Retinal pigment epithelial cell (primary cell): ENCODE results near the gene YIF1B.
A peak's percentile ranks its signal among the peaks of the same experiment; 100 is the strongest.
"Not testable (repeated sequence)": the region's sequence is repeated elsewhere in the genome, so short reads cannot be mapped to it uniquely, and the experiment has no call there.

Experiments
- DNase-seq: peaks from one replicate; pipeline ENCODE4 v3.0.0-alpha.2; 2010; ENCODE audit warnings: low read depth
- H3K4me3 ChIP-seq: 2 replicates; pipeline ENCODE4 v1.5.1; 2011; ENCODE audit warnings: mild to moderate bottlenecking, low read length, control low read depth, moderate library complexity
- TF ChIP-seq, protein P1 (sequence below): conservative IDR thresholded peaks from 2 replicates; pipeline ENCODE4 v1.5.1; 2011; ENCODE audit warnings: low read depth, low read length, control low read depth, inconsistent platforms

Gene YIF1B, protein sequence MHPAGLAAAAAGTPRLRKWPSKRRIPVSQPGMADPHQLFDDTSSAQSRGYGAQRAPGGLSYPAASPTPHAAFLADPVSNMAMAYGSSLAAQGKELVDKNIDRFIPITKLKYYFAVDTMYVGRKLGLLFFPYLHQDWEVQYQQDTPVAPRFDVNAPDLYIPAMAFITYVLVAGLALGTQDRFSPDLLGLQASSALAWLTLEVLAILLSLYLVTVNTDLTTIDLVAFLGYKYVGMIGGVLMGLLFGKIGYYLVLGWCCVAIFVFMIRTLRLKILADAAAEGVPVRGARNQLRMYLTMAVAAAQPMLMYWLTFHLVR

DNA sequence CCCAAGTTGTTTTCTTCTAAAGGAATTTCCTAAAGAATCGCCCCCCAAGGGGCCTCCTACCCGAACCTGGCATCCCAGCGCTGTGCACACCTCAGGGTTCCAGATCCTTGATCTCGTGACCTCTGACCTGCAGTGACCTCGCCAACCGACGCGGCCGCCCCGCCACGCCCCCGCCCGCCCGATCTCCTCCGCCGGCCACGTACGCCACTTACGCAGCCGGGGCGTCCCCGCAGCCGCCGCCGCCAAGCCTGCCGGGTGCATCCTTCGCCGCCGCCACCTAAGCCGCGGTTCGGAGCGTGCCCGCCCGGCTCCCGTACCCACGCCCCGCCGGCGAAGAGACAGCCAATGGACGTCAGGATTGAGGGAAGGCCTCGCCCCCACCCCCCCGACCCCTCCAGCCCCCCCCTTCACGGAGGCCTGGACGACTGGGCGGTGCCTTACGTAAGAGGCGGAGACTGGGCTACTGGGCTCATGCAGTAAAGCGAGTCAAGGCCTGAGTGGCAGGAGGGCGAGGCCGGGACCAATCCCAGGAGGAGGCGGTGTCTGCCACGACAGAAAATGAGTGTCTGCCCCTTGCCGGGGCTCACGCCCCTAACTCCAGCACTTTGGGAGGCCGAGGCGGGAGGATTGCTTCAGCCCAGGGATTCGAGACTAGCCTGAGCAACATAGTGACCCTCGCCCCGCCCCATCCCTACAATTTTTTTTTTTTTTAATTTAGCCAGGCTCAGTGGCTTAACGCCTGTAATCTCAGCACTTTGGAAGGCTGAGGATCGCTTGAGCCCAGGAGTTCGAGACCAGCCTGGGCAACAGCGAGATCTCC lies at the start of gene YIF1B:
TSS of gene YIF1B (minus strand) at position 291 of the 820 bp plus-strand sequence. CDS start at position 261, 30 bp downstream.
- DNase-seq: peak; percentile 92
- H3K4me3 ChIP-seq: peak within 1 kb of the TSS; percentile 68
- TF ChIP-seq, protein P1, sequence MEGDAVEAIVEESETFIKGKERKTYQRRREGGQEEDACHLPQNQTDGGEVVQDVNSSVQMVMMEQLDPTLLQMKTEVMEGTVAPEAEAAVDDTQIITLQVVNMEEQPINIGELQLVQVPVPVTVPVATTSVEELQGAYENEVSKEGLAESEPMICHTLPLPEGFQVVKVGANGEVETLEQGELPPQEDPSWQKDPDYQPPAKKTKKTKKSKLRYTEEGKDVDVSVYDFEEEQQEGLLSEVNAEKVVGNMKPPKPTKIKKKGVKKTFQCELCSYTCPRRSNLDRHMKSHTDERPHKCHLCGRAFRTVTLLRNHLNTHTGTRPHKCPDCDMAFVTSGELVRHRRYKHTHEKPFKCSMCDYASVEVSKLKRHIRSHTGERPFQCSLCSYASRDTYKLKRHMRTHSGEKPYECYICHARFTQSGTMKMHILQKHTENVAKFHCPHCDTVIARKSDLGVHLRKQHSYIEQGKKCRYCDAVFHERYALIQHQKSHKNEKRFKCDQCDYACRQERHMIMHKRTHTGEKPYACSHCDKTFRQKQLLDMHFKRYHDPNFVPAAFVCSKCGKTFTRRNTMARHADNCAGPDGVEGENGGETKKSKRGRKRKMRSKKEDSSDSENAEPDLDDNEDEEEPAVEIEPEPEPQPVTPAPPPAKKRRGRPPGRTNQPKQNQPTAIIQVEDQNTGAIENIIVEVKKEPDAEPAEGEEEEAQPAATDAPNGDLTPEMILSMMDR: no peak

DNA sequence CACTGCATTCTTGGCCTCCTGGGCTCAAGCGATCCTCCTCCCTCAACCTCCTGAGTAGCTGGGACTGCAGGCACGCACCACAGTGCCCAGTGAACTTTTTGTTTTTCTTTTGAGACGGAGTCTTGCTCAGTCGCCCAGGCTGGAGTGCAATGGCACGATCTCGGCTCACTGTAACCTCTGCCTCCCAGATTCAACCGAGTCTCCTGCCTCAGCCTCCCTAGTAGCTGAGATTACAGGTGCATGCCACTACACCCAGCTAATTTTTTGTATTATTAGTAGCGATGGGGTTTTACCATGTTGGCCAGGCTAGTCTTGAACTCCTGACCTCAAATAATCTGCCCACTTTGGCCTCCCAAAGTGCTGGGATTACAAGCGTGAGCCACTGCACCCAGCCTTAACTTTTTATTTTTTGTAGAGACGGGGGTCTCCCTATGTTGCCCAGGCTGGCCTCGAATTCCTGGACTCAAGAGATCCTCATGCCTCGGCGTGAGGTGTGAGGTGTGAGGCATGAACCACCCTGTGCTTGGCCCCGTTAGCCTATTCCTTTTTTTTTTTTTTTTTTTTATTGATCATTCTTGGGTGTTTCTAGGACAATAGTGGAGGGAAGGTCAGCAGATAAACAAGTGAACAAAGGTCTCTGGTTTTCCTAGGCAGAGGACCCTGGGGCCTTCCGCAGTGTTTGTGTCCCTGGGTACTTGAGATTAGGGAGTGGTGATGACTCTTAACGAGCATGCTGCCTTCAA lies 47.4 kb upstream of the YIF1B start:
- H3K4me3 ChIP-seq, DNase-seq: not testable (repeated sequence)

DNA sequence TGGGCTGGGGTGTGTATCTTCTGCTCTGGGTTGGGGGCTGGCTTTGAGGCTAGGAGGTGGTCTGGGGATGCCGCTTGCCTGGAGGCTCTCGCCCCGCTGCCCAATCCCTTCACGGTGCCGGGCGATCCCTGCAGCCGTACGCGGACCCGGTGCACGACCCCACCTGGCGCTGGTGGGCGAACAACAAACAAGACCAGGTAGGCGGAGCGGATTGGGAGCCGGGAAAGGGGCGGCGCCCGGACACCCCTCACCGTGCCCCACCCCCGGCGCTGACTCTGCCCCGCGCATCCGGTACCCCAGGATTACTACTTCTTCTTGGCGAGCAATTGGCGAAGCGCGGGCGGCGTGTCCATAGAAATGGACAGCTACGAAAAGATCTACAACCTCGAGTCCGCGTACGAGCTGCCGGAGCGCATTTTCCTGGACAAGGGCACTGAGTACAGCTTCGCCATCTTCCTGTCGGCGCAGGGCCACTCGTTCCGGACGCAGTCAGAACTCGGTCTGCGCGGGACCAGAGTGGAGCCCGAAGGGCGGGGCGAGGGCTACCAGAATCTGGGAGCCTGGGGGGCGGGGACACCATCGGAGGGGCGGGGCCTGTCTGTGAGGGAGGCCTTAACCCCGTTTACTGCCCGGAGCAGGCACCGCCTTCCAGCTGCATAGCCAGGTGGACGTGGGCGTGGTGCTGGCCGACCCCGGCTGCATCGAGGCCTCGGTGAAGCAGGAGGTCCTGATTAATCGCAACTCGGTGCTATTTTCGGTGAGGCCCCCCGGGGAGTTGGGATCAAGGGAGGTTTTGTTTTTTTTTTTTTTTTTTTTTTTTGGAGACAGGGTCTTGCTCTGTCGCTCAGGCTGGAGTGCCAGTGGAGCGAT lies 46.6 kb upstream of the YIF1B start:
- TF ChIP-seq, protein P1: no peak
- H3K4me3 ChIP-seq: peak overlapping the region; percentile 65
- no peak for DNase-seq

DNA sequence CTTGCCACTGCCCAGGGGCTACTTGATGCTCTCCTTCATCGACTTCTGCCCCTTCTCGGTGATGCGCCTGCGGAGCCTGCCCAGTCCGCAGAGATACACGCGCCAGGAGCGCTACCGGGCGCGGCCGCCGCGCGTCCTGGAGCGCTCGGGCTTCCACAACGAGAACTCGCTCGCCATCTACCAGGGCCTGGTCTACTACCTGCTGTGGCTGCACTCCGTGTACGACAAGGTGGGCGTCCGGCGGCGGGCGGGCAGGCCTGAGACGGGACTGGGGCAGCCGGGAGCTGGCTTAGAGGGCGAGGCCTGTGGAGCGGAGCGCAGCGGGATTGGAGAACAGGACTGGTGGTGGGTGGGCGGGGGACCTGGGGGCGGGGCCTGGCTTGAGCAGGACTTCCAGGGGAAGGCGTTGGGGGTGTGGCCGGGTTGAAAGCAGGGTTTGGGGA lies 45.9 kb upstream of the YIF1B start:
- TF ChIP-seq, protein P1: peak; percentile 11
- DNase-seq: peak; percentile 38
- peak overlapping the region; percentile 65 for H3K4me3 ChIP-seq

DNA sequence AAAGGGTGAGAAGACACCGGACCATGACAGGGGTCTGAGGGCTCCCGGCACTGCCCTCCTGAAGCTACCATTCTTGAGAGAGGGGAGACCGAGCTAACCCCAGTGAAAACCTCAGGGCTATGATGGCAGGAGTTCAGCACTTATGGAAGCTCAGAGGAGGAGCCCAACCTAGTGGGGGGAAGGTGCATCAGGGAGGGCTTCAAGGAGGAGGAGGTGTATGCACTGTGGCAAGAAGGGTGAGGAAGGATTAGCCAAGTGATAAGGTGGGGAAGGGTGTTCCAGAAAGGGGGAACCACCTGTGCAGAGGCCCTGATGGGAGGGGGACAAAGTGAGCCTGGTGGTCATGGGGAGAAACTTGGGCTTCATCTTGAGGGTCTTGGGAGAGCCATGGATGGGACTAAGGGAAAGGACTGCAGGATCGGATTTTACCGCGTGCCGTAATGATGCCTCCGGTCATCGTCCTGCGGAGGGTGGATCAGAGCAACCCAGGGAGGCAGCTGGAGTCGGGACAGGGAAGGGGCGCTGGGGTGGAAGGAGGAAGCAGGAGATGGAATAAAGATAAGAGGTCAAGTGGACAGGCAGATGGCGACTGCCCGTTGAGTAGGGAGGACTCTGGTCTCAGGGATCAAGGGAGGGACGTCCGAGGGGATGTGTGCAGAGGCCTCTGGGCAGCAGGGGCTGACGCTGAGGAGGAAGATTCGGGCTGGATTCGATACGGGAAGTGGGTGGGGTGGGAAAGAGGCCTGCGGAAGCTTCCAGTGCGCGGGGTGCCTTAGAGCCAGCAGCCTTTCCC lies 45.3 kb upstream of the YIF1B start:
- H3K4me3 ChIP-seq: peak overlapping the region; percentile 65
- no peak for DNase-seq
- TF ChIP-seq, protein P1: no peak

DNA sequence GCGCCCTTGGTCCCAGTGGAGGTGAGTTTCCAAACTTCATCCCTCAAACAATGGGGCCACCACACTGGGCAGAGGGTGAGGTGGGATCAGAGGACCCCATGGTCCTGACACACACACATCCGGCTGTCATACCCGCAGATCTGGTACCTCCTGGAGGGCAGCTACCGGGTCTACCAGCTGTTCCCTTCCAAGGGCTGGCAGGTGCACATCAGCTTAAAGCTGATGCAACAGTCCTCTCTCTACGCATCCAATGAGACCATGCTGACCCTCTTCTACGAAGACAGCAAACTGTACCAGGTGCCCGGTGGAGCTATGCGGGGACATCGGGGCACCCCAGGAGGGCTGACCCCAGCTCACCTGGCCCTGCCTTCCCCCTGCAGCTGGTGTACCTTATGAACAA lies 44.6 kb upstream of the YIF1B start:
- TF ChIP-seq, protein P1: no peak
- H3K4me3 ChIP-seq: no peak overlapping the region

More for the DNA sequence above, 44.6 kb upstream of the YIF1B start:
- DNase-seq: no peak
